Astrocyte of the cerebellum (primary cell): ENCODE results near the gene FERMT1.

ENCODE experiments used
- DNase-seq: peaks from one replicate; pipeline ENCODE4 v3.0.0-alpha.2; 2011; ENCODE audit warnings: low read depth
- H3K4me3 ChIP-seq: 2 replicates; pipeline ENCODE4 v1.5.1; 2011; ENCODE audit warnings: mild to moderate bottlenecking, low read depth, low read length, moderate library complexity
- in situ Hi-C: cut with HindIII; loops from 2 replicates; pipeline ENCODE4 v1.10.0; 2017; ENCODE audit warnings: low sequenced_read_pairs
- TF ChIP-seq, protein P1 (sequence below): IDR thresholded peaks from 2 replicates; pipeline ENCODE4 v1.5.1; 2012; ENCODE audit warnings: low read length, low read depth, moderate library complexity, mild to moderate bottlenecking; ENCODE audit errors: missing control alignments

The FERMT1 gene

GRCh38 chr20:6160736-6161135 is 37.9 kb upstream of the FERMT1 start:
- TF ChIP-seq, protein P1, sequence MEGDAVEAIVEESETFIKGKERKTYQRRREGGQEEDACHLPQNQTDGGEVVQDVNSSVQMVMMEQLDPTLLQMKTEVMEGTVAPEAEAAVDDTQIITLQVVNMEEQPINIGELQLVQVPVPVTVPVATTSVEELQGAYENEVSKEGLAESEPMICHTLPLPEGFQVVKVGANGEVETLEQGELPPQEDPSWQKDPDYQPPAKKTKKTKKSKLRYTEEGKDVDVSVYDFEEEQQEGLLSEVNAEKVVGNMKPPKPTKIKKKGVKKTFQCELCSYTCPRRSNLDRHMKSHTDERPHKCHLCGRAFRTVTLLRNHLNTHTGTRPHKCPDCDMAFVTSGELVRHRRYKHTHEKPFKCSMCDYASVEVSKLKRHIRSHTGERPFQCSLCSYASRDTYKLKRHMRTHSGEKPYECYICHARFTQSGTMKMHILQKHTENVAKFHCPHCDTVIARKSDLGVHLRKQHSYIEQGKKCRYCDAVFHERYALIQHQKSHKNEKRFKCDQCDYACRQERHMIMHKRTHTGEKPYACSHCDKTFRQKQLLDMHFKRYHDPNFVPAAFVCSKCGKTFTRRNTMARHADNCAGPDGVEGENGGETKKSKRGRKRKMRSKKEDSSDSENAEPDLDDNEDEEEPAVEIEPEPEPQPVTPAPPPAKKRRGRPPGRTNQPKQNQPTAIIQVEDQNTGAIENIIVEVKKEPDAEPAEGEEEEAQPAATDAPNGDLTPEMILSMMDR: no peak
- in situ Hi-C loops: no loop called here
- DNase-seq: no peak
- no peak overlapping the region for H3K4me3 ChIP-seq

DNA sequence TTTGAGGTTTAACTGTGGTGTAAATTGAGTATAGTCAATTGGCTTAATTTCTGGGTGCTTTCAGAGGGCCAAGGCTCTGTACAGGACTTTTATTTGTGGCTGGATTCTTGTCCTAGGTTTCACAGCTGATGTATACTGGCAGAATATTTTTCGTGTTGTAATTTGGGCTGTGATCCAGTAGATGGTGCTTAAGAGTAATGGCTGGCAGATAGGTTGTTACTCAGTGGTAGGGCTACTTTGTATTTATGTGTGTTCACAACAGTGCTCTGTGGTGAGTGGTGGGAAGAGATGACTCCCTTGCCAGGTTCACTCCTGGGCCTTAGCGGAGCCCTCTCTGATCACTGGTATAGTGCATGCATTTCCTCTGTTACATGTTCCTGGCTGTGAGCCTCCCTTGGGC is 34.5 kb upstream of the FERMT1 start:
- TF ChIP-seq, protein P1: no peak
- no peak for DNase-seq
- in situ Hi-C loops: no loop called here
- H3K4me3 ChIP-seq: no peak overlapping the region

GRCh38 chr20:6152777-6153176 is 29.9 kb upstream of the FERMT1 start:
- TF ChIP-seq, protein P1: no peak

DNA sequence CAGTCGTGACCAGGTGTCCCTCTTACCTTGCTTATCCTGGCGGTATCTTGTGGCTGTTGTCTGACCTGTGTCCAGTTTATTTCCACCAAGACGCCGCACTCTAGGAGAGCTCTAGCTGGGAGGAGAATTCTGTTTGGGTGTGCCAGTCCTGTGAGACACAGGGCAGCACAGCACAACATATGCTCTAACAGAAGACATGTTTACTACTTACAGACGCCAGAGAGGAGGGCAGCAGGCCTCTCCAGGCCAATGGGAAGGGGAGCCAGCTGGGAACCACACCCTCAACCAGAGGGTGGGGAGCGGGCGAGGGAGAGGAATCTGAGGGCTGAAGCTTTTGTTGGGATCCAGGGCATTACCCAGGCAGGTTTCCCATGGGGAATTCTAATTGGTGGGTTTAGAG is 25.2 kb upstream of the FERMT1 start:
- DNase-seq: no peak
- TF ChIP-seq, protein P1: no peak
- in situ Hi-C loops: no loop called here
- no peak overlapping the region for H3K4me3 ChIP-seq

More at GRCh38 chr20:6152777-6153176, 29.9 kb upstream of the FERMT1 start:
- H3K4me3 ChIP-seq: no peak overlapping the region
- in situ Hi-C loops: no loop called here
- DNase-seq: no peak

DNA sequence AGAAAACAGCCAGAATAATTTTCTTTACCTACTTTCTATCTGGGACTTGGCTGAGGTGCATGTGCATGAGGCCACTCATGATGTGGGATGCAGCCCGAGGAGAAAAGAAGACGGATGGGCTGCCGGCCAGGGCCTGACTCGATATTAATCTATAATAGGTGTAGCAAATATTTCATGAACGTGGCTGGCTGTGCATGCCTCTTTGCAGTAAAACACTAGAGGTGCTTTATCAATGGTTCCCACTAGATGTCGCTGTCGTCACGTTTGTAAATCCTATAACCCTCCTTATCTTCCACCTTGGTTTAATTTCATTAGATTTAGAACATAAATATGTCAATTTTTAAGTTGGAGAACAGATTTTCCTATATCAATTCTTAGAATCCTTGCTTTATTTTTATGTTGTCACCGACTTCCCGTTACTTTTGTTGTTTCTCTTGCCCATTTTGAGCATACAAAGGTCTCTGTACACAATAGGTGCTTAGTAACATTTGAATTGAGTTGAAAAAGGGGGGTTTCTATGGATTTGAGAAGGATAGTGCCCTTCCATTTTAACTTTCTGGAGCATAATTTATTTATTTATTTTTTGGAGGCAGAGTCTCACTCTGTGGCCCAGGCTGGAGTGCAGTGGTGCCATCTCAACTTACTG is 19.6 kb upstream of the FERMT1 start:
- peak; percentile 55 for DNase-seq
- in situ Hi-C loops: no loop called here
- TF ChIP-seq, protein P1: peak; percentile 75
- H3K4me3 ChIP-seq: no peak overlapping the region

DNA sequence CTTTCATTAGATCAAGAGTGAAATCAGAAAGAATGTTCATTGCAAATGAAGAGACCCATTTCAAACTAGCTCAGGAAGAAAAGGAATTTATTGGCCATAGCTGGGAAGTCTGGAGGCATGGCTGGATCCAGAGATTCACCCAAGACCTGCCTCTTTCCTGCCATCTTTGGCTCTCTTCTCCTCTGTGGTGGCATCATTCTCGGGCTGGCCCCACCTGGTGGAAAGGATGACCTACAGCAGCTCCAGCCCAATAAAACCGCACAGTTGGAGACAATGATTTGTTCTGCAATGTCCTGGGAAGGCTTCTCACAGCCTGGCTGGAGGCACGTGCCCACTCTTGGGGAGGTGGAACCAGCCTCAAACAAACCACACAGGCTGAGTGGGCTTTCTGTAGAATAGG is 18.1 kb upstream of the FERMT1 start:
- no peak overlapping the region for H3K4me3 ChIP-seq
- TF ChIP-seq, protein P1: peak; percentile 23
- DNase-seq: no peak
- in situ Hi-C loops: no loop called here

DNA sequence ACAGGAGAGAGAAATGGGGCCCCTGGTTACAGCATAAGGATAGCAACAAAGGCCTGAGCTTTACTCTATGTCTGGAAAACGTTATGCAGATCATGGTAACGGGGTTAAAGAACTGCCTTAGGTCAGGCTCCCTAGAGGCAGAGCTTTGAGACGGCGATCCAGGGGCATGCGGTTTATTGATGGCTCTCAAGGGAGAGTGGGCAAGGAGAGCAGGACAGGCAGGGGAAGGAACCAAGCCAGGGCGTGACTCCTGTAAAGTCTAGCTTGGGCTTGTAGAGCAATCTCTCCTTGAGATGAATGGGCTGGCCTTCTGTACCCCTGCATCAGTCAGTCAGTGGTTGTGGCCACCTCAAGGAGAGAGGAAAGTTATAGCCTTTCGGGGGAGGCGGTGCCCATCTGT is 12.5 kb upstream of the FERMT1 start:
- TF ChIP-seq, protein P1: no peak

More for the DNA sequence above, 12.5 kb upstream of the FERMT1 start:
- in situ Hi-C loops: no loop called here
- H3K4me3 ChIP-seq: no peak overlapping the region
- DNase-seq: no peak
